Ishikawa (cell line): Measurements from ENCODE around the gene ELAVL1.

Experiments
- CEBPB ChIP-seq: IDR thresholded peaks from 2 replicates; pipeline ENCODE4 v1.6.1; 2012
- CREB1 ChIP-seq: IDR thresholded peaks from 2 replicates; pipeline ENCODE4 v1.6.1; 2012; ENCODE audit warnings: low read depth
- EGR1 ChIP-seq: IDR thresholded peaks from 2 replicates; pipeline ENCODE4 v1.6.1; 2012
- EP300 ChIP-seq: IDR thresholded peaks from 2 replicates; pipeline ENCODE4 v1.6.1; 2012; ENCODE audit warnings: borderline replicate concordance
- NFIC ChIP-seq: IDR thresholded peaks from 2 replicates; pipeline ENCODE4 v1.6.1; 2012
- RAD21 ChIP-seq: IDR thresholded peaks from 2 replicates; pipeline ENCODE4 v1.6.1; 2012; ENCODE audit warnings: low read depth
- REST ChIP-seq: IDR thresholded peaks from 2 replicates; pipeline ENCODE4 v1.6.1; 2012; ENCODE audit warnings: low read depth, mild to moderate bottlenecking
- TAF1 ChIP-seq: IDR thresholded peaks from 2 replicates; pipeline ENCODE4 v1.6.1; 2012; ENCODE audit warnings: low read depth, mild to moderate bottlenecking
- TCF12 ChIP-seq: IDR thresholded peaks from 2 replicates; pipeline ENCODE4 v1.6.1; 2012; ENCODE audit warnings: low read depth
- TEAD4 ChIP-seq: IDR thresholded peaks from 2 replicates; pipeline ENCODE4 v1.6.1; 2012
- USF1 ChIP-seq: IDR thresholded peaks from 2 replicates; pipeline ENCODE4 v1.6.1; 2012
- YY1 ChIP-seq: IDR thresholded peaks from 2 replicates; pipeline ENCODE4 v1.6.1; 2012; ENCODE audit warnings: low read depth
- ZBTB7A ChIP-seq: IDR thresholded peaks from 2 replicates; pipeline ENCODE4 v1.6.1; 2012; ENCODE audit warnings: low read depth
- TF ChIP-seq, protein P1 (sequence below): IDR thresholded peaks from 2 replicates; pipeline ENCODE4 v1.6.1; 2012

DNA sequence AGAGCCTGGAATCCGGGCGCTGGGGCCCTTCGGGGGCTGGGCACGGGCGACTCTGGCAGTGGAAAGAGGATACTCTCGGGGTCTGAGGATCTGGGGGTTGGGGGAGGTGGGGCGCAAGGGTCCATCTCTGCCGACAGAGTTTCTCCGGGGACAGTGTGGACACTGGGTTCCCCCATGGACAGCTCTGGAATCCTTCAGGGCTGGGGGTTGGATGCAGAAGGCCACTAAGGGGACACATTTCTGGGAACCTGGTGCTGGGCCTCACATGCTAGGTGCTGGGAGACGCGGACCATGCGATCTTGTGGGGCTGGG lies 88.5 kb downstream of the ELAVL1 start:
- TF ChIP-seq EP300: no peak
- TF ChIP-seq YY1: no peak
- TF ChIP-seq TCF12: no peak
- TF ChIP-seq RAD21: no peak
- TF ChIP-seq EGR1: no peak
- TF ChIP-seq REST: no peak
- TF ChIP-seq TAF1: no peak
- TF ChIP-seq, protein P1, sequence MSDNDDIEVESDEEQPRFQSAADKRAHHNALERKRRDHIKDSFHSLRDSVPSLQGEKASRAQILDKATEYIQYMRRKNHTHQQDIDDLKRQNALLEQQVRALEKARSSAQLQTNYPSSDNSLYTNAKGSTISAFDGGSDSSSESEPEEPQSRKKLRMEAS: no peak
- TF ChIP-seq CREB1: no peak
- no peak for TF ChIP-seq CEBPB
- TF ChIP-seq NFIC: no peak
- TF ChIP-seq TEAD4: no peak
- no peak for TF ChIP-seq ZBTB7A
- no peak for TF ChIP-seq USF1
